HCT116 (cell line): ENCODE results near the gene SLC5A5. TPM values are rescaled to one million over a fixed set of nuclear protein-coding genes. Genes with fewer than 3 reads are reported as not detected.

Experiments used
- ATAC-seq: fragments of 200-7000 bp; cut with Tn5 transposase; 2 replicates; pipeline ENCODE4 v1.9.1; 2020; ENCODE audit warnings: mild to moderate bottlenecking, moderate library complexity
- BruUV-seq: library from RNA; stranded (reverse); fragments of 400-500 nt; replicated peaks from 2 replicates; lab custom pipeline; 2021; lab: Mats Ljungman, UMichigan
- CTCF ChIA-PET: fragments of 300-600 bp; sonication (Branson Sonifier 250); formaldehyde crosslinking; loops from one replicate; lab custom pipeline; 2021; ENCODE audit warnings: antibody characterized with exemption; lab: Charles Lee
- POLR2A ChIA-PET: fragments of 300-600, 350-600 bp; sonication (Branson Sonifier 250); formaldehyde crosslinking; loops from one replicate; lab custom pipeline; 2021; ENCODE audit warnings: antibody characterized with exemption; lab: Charles Lee
- RAD21 ChIA-PET, 2 experiments: fragments of 300-600 bp; sonication (Branson Sonifier 250); formaldehyde crosslinking; loops; one replicate each; lab custom pipeline; 2023; ENCODE audit warnings: low total read pairs in 2 of 2; ENCODE audit not compliant: uncharacterized antibody in 2 of 2, unreplicated experiment in 2 of 2, low non-redundant PET in 1 of 2; lab: Charles Lee
- DNase-seq: peaks from one replicate; pipeline ENCODE4 v3.0.0-alpha.2; 2010; ENCODE audit warnings: low read depth, low spot score
- H2AFZ ChIP-seq: fragments of 200-600 bp; shearing (Covaris generic), sonication (generic); 2 replicates; pipeline ENCODE4 v1.6.1; 2017; ENCODE audit warnings: low read depth, mixed run types, mixed read lengths, antibody characterized with exemption, low read length; ENCODE audit not compliant: poor library complexity, severe bottlenecking
- H3K27ac ChIP-seq: 2 replicates; pipeline ENCODE4 v1.5.1; 2012; ENCODE audit warnings: low read depth, low read length
- H3K27me3 ChIP-seq: fragments of 200-600 bp; sonication (generic); 2 replicates; pipeline ENCODE4 v1.6.1; 2016; ENCODE audit warnings: mixed run types, low read length, mixed read lengths; ENCODE audit not compliant: insufficient read depth
- H3K36me3 ChIP-seq, 2 experiments: fragments of 200-500 bp in 1 of 2; fragments of 200-600 bp in 1 of 2; sonication (Bioruptor generic) in 1 of 2; sonication (generic) in 1 of 2; 2 replicates each; pipeline versions ENCODE4 v1.5.1 to v1.6.1; 2014 to 2016; ENCODE audit warnings: low read length in 2 of 2, inconsistent platforms in 1 of 2, mixed read lengths in 1 of 2, mixed run types in 1 of 2; ENCODE audit not compliant: insufficient read depth in 2 of 2, control insufficient read depth in 1 of 2
- H3K4me1 ChIP-seq, 2 experiments: fragments of 200-600 bp in 1 of 2; sonication (generic) in 1 of 2; 2 replicates each; pipeline versions ENCODE4 v1.5.1 to v1.6.1; 2012 to 2017; ENCODE audit warnings: low read length in 2 of 2, inconsistent platforms in 1 of 2, mild to moderate bottlenecking in 1 of 2, mixed read lengths in 1 of 2, mixed run types in 1 of 2, moderate library complexity in 1 of 2; ENCODE audit not compliant: insufficient read depth in 2 of 2, control insufficient read depth in 1 of 2
- H3K4me2 ChIP-seq: fragments of 200-600 bp; sonication (generic); 2 replicates; pipeline ENCODE4 v1.6.1; 2017; ENCODE audit warnings: mixed run types, low read length, mixed read lengths
- H3K4me3 ChIP-seq, 2 experiments: fragments of 200-600 bp in 1 of 2; sonication (generic) in 1 of 2; replicated peaks in 1 of 2; 2 replicates each; pipeline ENCODE4 v1.5.1; 2011 to 2016; ENCODE audit warnings: low read length in 2 of 2, control low read depth in 1 of 2, low read depth in 1 of 2, mild to moderate bottlenecking in 1 of 2, mixed read lengths in 1 of 2, mixed run types in 1 of 2
- H3K79me2 ChIP-seq: fragments of 200-600 bp; sonication (generic); 2 replicates; pipeline ENCODE4 v1.6.1; 2017; ENCODE audit warnings: mild to moderate bottlenecking, mixed run types, low read length, moderate library complexity, mixed read lengths; ENCODE audit not compliant: insufficient read depth
- H3K9ac ChIP-seq: fragments of 200-600 bp; sonication (generic); 2 replicates; pipeline ENCODE4 v1.6.1; 2016; ENCODE audit warnings: low read length, mixed read lengths
- H3K9me2 ChIP-seq: fragments of 200-600 bp; sonication (generic), shearing (Covaris generic); 2 replicates; pipeline ENCODE4 v1.6.1; 2017; ENCODE audit warnings: mixed run types, mild to moderate bottlenecking, moderate library complexity; ENCODE audit not compliant: insufficient read depth
- H3K9me3 ChIP-seq, 2 experiments: fragments of 200-500 bp in 1 of 2; fragments of 200-600 bp in 1 of 2; sonication (Bioruptor generic) in 1 of 2; sonication (generic) in 1 of 2; 2 replicates each; pipeline ENCODE4 v1.6.1; 2014 to 2017; ENCODE audit warnings: low read length in 2 of 2, mixed read lengths in 2 of 2, inconsistent platforms in 1 of 2, low read depth in 1 of 2, mild to moderate bottlenecking in 1 of 2, mixed run types in 1 of 2, moderate library complexity in 1 of 2; ENCODE audit not compliant: control insufficient read depth in 1 of 2, insufficient read depth in 1 of 2
- H4K20me1 ChIP-seq: fragments of 200-600 bp; sonication (generic), shearing (Covaris generic); 2 replicates; pipeline ENCODE4 v1.6.1; 2017; ENCODE audit warnings: mixed run types, mild to moderate bottlenecking, moderate library complexity; ENCODE audit not compliant: insufficient read depth
- ELF1 ChIP-seq: IDR thresholded peaks from 2 replicates; pipeline ENCODE4 v1.6.1; 2012; ENCODE audit warnings: low read depth, borderline replicate concordance
- RAD21 ChIP-seq: IDR thresholded peaks from 2 replicates; pipeline ENCODE4 v1.6.1; 2012; ENCODE audit warnings: low read depth, mild to moderate bottlenecking
- intact Hi-C: fragments of 100-400 bp; cut with micrococcal nuclease; formaldehyde crosslinking; loops from 2 replicates; pipeline ENCODE4 v1.10.0; 2022
- total RNA-seq: library from RNA; stranded (reverse); gene quantifications from one replicate; pipeline ENCODE4 v1.2.1, GENCODE V29; 2021; ENCODE audit not compliant: unreplicated experiment
- TF ChIP-seq, protein P1 (sequence below), 3 experiments: fragments of 200-600 bp in 1 of 3; sonication (generic) in 1 of 3; IDR thresholded peaks in 2 of 3; conservative IDR thresholded peaks in 1 of 3; 2 replicates each; pipeline ENCODE4 v1.5.1; 2012 to 2017; ENCODE audit warnings: low read depth in 2 of 3, low read length in 2 of 3, antibody characterized with exemption in 1 of 3, borderline replicate concordance in 1 of 3, control low read depth in 1 of 3, mild to moderate bottlenecking in 1 of 3, mixed read lengths in 1 of 3, mixed run types in 1 of 3, moderate library complexity in 1 of 3; ENCODE audit not compliant: insufficient read depth in 1 of 3

The SLC5A5 gene
- total RNA-seq, 1 experiment from 2014 or later, result 0.59 TPM

GRCh38 chr19:17855280-17856152 is 16.2 kb upstream of the SLC5A5 start:
- Histone ChIP-seq H3K27ac (no peak overlapping the region), H3K4me1 (peaks cover 8 to 25% of the 10 kb centered on the region in 2 experiments; a peak in 3 of 4 replicates), H4K20me1 (no peaks in the 10 kb centered on the region), H3K9me2 (no peaks in the 10 kb centered on the region), H3K36me3 (peaks cover 0 to 6% of the 10 kb centered on the region in 2 experiments; a peak in 3 of 4 replicates), H3K27me3 (no peaks in the 10 kb centered on the region), H3K9me3 (no peaks in the 10 kb centered on the region), H3K79me2 (peaks cover 8% of the 10 kb centered on the region), H3K9ac (no peak overlapping the region), H3K4me2 (peak overlapping the region; percentile 46), H2AFZ (peak overlapping the region; percentile 87), H3K4me3 (no peak overlapping the region)
- DNase-seq, result peak; percentile 51
- intact Hi-C loops, result loop anchor here (1.0 to 5.0 kb wide), 5 partner anchors 61 to 458 kb away; no protein-coding TSS in a partner anchor
- CTCF ChIA-PET, result interaction anchor here (0.6 to 2.1 kb wide), 7 partner anchors 9 to 250 kb away, joined by 3 to 13 read pairs (median 4); partner anchors contain the start of gene B3GNT3
- TF ChIP-seq, protein P1, sequence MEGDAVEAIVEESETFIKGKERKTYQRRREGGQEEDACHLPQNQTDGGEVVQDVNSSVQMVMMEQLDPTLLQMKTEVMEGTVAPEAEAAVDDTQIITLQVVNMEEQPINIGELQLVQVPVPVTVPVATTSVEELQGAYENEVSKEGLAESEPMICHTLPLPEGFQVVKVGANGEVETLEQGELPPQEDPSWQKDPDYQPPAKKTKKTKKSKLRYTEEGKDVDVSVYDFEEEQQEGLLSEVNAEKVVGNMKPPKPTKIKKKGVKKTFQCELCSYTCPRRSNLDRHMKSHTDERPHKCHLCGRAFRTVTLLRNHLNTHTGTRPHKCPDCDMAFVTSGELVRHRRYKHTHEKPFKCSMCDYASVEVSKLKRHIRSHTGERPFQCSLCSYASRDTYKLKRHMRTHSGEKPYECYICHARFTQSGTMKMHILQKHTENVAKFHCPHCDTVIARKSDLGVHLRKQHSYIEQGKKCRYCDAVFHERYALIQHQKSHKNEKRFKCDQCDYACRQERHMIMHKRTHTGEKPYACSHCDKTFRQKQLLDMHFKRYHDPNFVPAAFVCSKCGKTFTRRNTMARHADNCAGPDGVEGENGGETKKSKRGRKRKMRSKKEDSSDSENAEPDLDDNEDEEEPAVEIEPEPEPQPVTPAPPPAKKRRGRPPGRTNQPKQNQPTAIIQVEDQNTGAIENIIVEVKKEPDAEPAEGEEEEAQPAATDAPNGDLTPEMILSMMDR (IDR thresholded peaks at IDR 0.05 in 2 of 3, conservative IDR thresholded peaks at IDR 0.05 in 1 of 3; ENCODE audit: borderline replicate concordance in 1 of 3, insufficient read depth in 1 of 3, low read depth in 2 of 3, low read length in 2 of 3), result peak; percentile 91 to 98 (median 97)
- TF ChIP-seq ELF1, result no peak
- peak; percentile 99 for TF ChIP-seq RAD21
- RAD21 ChIA-PET, result interaction anchor here (1.0 to 1.3 kb wide), 3 partner anchors 10 to 93 kb away, joined by 3 to 5 read pairs (median 3); partner anchors contain the start of gene CCDC124 (in 1 of the 2)
- ATAC-seq, result peak; percentile 62
- BruUV-seq, result no TSS peak
- POLR2A ChIA-PET, result interaction anchor here (1.2 to 1.9 kb wide), 2 partner anchors 9 to 25 kb away, joined by 3 to 5 read pairs; no protein-coding TSS in a partner anchor
